Stimulated activated CD4-positive, alpha-beta T cell treated with anti-CD3 and anti-CD28 coated beads, Interleukin-1b, Interleukin-23, amount 100 ng/mL, for 4 hours (primary cell): ENCODE results near the gene FEM1C.
"Not testable (repeated sequence)": the region's sequence is repeated elsewhere in the genome, so short reads cannot be mapped to it uniquely, and the experiment has no call there.

ENCODE experiments used
- DNase-seq, 2 donors: peaks; one replicate each; pipeline ENCODE4 v3.0.0-alpha.2; 2020; ENCODE audit warnings: low read depth in 2 of 2

Gene FEM1C

DNA sequence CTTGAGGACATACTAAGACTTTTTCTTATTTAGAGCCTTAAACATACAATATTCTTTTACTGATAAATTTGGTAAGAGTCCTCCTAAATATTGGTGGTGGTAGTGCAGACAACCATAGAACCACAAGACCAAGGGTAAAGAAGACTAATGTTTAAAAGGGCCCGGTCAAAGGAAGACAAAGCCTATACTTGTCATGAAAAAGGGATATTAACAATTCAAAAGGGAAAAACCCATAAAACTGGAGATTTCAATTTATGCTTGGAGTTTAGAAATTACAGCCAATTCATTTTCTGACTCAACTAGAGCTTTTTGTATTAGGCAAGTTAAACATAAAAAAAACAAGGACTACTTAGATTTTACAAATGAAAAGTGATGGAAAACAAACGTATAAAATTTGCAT is 24.4 kb downstream of the FEM1C start:
- no peak for DNase-seq

- no peak for DNase-seq
These were observed 28.2 kb downstream of the FEM1C start for GRCh38 chr5:115516372-115516771.

DNA sequence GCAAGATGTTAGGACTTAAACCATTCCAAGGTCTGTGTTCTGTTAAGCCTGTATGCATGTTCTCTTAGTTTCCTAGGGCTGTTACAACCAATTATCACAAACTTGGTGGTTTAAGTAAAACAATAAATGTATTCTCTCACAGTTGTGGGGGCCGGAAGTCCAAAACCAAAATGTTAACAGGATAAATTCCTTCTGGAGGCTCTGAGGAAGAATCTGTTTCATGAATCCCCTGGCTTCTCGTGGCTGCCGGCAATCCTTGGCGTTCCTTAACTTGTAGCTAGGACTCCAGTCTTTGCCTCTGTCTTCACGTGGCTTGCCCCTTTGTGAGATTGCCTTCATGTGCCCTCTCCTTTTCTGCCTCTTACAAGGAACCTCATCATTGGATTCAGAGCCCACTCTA is 30.4 kb downstream of the FEM1C start:
- DNase-seq, result no peak

- no peak for DNase-seq
These were observed 32.9 kb downstream of the FEM1C start for GRCh38 chr5:115511632-115512031.

- DNase-seq, result no peak
These were observed 34.4 kb downstream of the FEM1C start for GRCh38 chr5:115510145-115510645.

DNA sequence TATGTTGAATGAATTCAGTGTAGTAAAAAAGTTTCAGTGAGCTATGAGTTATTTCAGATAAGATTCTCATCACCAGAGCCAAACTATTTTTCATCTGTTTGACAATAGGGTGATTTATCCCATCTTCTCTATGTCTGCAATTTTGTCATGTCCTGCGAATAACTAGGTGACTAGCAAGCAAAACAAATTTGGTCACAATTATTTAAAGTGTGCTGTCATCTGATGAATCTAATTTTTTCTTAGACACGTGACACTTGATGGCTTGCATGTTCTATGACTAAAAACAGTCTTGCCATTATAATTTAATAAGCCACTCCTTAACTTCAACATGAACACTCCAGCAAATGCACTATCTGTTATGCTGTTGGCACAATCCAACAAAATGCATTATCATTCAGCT is 35.0 kb downstream of the FEM1C start:
- no peak for DNase-seq

DNA sequence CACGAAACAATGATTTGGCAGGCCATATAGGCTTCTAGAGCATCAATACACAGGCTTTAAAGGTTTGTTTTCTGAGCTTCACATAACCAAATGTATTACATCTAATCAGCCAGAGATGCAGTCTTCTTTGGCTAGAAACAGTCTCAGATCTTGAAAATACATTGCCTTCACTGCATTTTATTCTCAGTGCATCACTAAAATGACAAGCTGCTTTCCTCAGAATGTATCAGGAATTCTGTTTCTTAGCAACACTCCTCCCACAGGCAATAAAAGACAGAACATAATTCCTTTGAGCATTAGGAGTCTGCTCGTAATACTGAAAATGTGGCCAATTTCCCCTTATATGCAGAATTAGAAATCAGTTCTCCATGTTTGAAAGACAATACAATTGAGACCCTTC is 36.9 kb downstream of the FEM1C start:
- no peak for DNase-seq

DNA sequence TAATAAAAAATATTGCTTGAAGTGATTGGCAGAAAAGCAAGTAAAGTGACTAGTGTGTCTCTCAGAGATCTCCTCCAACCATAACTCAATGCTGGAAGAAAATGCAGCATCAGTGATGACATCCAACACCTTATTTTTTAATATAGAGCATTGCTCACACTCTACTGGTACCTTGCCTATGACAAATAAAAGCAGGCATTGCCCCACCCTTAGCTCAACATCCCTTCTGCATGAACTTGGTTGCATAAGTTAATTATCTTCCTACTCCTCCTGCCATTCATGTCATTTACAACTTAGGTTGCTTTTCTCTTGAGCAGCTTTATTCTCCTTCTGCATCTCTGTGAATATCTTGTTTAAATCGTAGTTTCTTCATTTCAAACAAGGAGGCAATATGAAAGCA is 41.2 kb downstream of the FEM1C start:
- no peak for DNase-seq

DNA sequence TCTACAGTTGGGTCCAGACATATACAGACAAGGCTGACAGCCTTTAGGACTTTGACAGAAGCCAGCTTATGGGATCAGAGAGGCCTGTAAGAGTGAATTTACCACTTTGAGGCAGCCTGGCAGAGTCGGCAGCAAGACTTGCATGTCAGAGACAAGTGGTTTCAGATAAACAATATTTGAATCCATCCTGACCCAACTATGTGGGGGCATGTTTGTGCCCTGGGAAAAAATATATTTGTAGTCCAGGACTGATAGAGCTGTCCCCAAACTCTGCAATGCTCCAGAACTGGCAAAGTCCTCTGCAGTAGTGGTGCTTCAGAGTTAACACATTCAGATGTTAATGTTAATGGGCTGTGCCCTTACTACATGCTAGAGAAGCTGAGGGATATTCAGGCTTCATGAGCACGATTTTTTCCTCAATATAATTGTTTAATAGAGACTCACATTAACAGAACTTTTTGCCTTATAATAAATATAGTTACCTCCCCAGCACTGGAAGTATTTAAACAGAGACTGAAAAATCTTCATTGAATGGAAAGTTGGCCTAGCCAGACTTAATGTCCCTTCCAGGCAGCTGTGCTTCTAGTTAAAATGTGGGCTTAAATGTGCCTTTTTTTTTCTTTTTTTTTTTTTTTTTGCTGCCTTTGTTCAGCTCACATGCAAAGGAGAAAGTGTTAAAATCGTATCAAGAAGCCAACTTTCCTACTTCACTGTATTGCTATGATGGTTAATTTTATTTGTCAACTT is 42.9 kb downstream of the FEM1C start:
- no peak for DNase-seq

DNA sequence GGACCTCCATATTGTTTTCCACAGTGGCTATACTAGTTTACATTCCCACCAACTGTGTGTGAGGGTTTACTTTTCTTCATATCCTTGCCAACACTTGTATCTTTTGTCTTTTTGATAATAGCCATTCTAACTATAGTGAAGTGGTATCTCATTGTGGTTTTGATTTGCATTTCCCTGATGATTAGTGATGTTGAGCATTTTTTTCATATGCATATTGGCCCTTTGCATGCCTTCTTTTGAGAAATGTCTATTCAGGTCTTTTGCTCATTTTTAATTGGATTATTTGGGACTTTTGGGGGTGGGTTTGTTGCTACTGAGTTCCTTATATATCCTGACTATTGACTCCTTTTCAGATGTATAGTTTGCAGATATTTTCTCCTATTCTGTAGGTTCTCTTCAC is 44.4 kb downstream of the FEM1C start:
- no peak for DNase-seq

GRCh38 chr5:115496936-115497576 is 47.5 kb downstream of the FEM1C start:
- no peak for DNase-seq

DNA sequence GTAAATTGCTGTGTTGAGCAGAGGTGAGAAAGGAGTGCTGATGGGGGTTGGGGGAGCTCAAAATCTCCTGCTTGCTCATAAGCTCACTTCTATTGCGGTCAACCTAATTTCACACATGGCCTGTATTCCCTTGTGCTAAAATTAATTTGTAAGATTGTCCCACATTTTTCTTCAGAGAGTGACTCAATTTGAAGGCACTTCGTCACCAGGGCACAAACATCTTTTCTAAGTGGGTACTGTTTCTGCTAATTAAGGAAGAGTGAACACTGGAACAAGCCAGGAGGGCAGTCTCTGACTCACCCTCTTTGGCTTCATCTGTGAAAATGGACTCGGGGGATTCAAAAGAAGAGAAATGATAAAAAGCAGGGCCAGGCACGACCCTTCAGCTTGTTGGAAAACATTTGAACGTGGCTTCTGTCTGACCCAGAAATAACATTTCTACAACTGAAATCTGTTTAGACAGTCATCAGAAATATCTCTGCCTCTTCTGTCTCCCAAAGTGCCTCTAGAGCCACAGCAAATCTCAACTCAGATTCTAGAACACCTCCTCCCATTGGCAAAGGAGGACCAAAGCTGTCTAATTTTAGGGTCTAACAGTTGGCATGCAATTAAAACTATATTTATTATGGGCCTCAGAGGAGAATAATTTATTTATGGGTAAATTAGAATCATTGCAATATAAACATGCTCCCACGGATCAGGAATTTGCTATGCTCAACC is 49.8 kb downstream of the FEM1C start:
- DNase-seq, result no peak

DNA sequence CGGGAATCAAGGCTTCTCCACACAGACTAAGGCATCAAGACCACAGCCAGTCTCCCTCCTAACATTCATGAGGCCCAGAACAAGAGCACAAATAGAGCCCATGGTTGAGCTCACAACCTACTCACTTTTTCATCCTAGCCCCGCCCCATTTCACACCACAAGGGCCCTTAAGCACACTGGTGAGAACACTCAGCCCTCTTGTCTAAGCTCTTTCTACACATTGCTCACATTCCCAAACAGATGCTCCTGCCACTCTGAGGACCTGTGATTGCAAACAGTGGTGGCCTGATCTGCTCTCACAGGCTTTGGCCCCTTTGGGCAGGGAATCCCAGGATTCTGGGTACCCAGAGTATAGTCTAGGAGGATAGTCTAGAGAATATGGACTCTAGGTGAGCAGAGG is 54.0 kb downstream of the FEM1C start:
- no peak for DNase-seq

DNA sequence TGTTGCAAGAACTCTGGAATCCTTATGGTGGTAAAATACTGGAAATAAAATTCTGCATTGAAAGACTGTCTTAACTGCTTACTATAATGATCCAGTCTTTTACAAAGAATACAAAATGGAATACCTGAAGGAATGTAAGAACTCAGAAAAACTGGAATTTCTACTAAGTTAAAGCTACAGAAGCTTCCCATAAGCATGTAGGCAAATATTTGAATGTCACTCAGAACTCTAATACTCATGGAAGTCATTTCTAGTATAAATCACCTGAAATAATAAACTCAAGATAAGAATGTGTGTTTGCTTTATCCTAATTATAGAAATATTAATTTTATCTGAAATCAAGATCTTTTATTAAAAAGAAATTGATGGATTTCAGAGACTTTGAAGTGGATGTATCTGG is 54.8 kb downstream of the FEM1C start:
- DNase-seq, result no peak

DNA sequence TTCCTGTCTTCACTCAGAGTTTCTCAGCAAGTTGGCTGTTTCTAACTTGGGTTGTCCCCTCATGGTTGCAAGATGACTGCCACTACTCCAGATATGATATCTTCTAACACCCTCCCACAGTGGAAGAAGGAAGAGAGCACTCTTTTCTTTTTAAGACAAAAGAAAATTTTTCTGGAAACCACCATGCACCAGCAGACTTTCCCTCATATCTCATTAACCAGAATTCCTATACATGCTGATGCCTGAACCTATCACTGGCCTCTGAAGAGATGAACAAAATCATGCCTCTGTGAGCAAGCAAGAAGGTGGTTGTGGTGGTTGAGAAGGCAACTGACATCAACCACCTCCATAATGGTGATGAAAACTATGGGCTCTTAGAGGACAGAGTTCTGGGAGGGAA is 56.8 kb downstream of the FEM1C start:
- DNase-seq, result no peak

GRCh38 chr5:115487168-115487567 is 57.4 kb downstream of the FEM1C start:
- DNase-seq, result no peak

- no peak for DNase-seq
These were observed 57.8 kb downstream of the FEM1C start for GRCh38 chr5:115486728-115487127.

DNA sequence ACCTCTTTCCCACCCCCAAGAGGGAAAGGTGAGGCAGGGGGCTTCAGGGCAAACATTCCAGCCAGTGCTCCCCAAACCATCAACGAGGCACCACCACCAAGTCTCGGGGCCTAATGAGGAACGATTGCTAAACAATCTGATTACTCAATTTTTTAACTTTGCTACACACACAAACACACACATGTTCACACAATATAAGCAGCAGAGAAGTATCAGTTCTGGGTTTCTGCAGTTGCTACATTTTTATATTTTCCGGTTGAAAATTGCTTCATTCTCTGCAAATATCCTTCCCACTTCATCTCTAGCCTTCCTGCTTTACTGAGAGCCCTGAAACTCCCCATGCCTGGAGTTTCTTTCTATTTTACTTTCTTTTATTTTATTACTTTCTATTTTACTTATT is 60.2 kb downstream of the FEM1C start:
- DNase-seq, result no peak

GRCh38 chr5:115480900-115481299 is 63.7 kb downstream of the FEM1C start:
- no peak for DNase-seq

GRCh38 chr5:115480271-115480670 is 64.3 kb downstream of the FEM1C start:
- DNase-seq, result no peak

GRCh38 chr5:115479166-115479873 is 65.3 kb downstream of the FEM1C start:
- not testable (repeated sequence) for DNase-seq

DNA sequence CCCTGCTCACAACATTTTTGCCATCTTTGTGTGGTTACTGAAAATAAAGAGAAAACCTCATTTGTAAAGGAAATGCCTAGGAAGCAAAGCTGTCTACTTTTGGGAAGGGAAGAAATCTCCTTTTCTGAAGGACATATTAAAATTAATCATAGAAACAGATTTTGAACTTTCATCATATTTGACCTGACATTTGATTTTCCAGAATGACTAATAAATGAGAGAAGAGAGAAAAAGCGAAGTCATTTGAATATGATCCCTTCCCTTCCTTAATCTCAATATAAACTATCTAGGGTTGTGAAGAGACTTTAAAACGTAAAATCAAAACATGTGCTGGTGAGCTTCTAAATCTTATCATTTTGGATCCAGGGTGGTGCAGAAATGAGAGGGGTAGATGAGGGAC is 66.3 kb downstream of the FEM1C start:
- DNase-seq, result no peak
